Psoas muscle (tissue), 8 donors: ENCODE data around the gene RASEF. TPM values are rescaled to one million over a fixed set of nuclear protein-coding genes. Genes with fewer than 3 reads are reported as not detected.

ENCODE experiments used
- ATAC-seq, 4 donors: fragments of 200-7000 bp; cut with Tn5 transposase; one replicate each; pipeline ENCODE4 v1.9.1; 2020; ENCODE audit warnings: moderate library complexity in 3 of 4, mild to moderate bottlenecking in 2 of 4
- DNase-seq, 2 donors: peaks; one replicate each; pipeline ENCODE4 v3.0.0-alpha.2; 2020
- H3K27ac ChIP-seq: fragments of 200-600 bp; one replicate; pipeline ENCODE4 v1.8.0; 2022
- H3K27me3 ChIP-seq, 3 donors: fragments of 200-600 bp in 1 of 3; one replicate each; pipeline versions ENCODE4 v1.6.1 to v1.8.0; 2013 to 2022; ENCODE audit warnings: low read length in 2 of 3, mild to moderate bottlenecking in 2 of 3, moderate library complexity in 1 of 3; ENCODE audit not compliant: insufficient read depth in 3 of 3
- H3K36me3 ChIP-seq, 2 donors: fragments of 200-600 bp in 1 of 2; one replicate each; pipeline versions ENCODE4 v1.6.1 to v1.8.0; 2013 to 2022; ENCODE audit warnings: low read depth in 1 of 2, mild to moderate bottlenecking in 1 of 2, moderate library complexity in 1 of 2; ENCODE audit not compliant: insufficient read depth in 1 of 2
- H3K4me1 ChIP-seq: fragments of 200-600 bp; one replicate; pipeline ENCODE4 v1.8.0; 2022
- H3K4me3 ChIP-seq: fragments of 200-600 bp; one replicate; pipeline ENCODE4 v1.8.0; 2022; ENCODE audit warnings: mild to moderate bottlenecking
- H3K9me3 ChIP-seq: fragments of 200-600 bp; one replicate; pipeline ENCODE4 v1.8.0; 2022
- WGBS, 3 donors: extraction: QIAGEN DNeasy Blood & Tissue Kit; methylation state at CpG; one replicate each; pipeline versions ENCODE4 v1.1.6 to v1.1.7; 2013; 5-methylcytosine and 5-hydroxymethylcytosine counted together
- intact Hi-C, 2 donors: fragments of 100-400 bp; cut with DNase I; formaldehyde crosslinking; loops; one replicate each; pipeline versions ENCODE4 v1.11.0 to v1.14.2; 2022
- polyA plus RNA-seq, 3 donors: library from polyadenylated mRNA; stranded (reverse); fragments of 200-250 nt; gene quantifications; one replicate each; pipeline ENCODE4 v1.2.3, GENCODE V29; 2013
- total RNA-seq, 4 donors: library from RNA; stranded (reverse); fragmentation: NEBNext Ultra II Directional in 2 of 4; extraction: Animal tissue kit (Norgen Biotek cat#: 25700) in 2 of 4; gene quantifications; one replicate each; pipeline versions ENCODE4 v1.2.1 to v1.2.4, GENCODE V29; 2021 to 2023
- TF ChIP-seq, protein P1 (sequence below): fragments of 200-600 bp; IDR thresholded peaks from one replicate; pipeline ENCODE4 v1.8.0; 2022; ENCODE audit warnings: antibody characterized with exemption
- donor health status: healthy with polysubstance abuse.
- donor health status: DM: no; HTN: no; CAD: no; lungs with moderate emphysema.
- donor health status: Bipolar disorder and iron deficiency.
- donor health status: healthy.
- donor health status: DM: yes; HTN: yes; CAD: no.
- donor health status: DM: no; HTN: no; CAD: no.
- donor health status: DM: no; HTN: no; CAD: no.
- donor health status: DM: yes; HTN: yes; CAD: no.

RASEF gene
- total and polyA plus RNA-seq, 7 donors = 0.01 to 0.11 (median 0.06) TPM; not detected in 1

DNA sequence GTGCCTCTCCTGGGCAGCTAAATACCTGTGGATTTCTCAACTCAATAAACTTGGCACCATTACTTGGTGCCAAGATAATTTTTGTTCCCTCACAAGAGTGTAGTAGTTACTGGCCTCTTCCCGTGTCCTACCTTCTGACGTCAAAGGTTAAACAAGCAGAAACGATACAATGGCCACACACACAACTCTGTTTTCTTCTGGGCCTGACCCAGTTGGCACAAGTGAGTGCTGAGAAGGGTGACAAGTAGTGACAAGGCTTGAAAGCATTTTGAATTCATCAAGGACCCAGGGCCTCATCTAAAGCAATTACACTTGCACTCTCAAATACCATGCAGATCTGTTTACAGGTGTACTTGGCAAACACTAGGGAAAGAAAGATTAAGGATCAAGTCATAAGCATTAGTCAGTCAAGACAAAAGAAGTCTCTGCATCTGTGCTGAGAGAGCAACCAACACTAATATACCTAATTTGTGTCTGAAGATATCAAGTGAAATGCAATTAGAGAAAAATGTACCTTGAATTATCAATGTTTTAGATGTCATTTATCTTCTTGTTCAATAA, 30.8 kb downstream of the RASEF start:
- 33 to 53% (median 38%) methylated on average over 3 of the region's 3 CpGs for WGBS, 3 donors
- no peak for ATAC-seq
- TF ChIP-seq, protein P1, sequence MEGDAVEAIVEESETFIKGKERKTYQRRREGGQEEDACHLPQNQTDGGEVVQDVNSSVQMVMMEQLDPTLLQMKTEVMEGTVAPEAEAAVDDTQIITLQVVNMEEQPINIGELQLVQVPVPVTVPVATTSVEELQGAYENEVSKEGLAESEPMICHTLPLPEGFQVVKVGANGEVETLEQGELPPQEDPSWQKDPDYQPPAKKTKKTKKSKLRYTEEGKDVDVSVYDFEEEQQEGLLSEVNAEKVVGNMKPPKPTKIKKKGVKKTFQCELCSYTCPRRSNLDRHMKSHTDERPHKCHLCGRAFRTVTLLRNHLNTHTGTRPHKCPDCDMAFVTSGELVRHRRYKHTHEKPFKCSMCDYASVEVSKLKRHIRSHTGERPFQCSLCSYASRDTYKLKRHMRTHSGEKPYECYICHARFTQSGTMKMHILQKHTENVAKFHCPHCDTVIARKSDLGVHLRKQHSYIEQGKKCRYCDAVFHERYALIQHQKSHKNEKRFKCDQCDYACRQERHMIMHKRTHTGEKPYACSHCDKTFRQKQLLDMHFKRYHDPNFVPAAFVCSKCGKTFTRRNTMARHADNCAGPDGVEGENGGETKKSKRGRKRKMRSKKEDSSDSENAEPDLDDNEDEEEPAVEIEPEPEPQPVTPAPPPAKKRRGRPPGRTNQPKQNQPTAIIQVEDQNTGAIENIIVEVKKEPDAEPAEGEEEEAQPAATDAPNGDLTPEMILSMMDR = no peak

DNA sequence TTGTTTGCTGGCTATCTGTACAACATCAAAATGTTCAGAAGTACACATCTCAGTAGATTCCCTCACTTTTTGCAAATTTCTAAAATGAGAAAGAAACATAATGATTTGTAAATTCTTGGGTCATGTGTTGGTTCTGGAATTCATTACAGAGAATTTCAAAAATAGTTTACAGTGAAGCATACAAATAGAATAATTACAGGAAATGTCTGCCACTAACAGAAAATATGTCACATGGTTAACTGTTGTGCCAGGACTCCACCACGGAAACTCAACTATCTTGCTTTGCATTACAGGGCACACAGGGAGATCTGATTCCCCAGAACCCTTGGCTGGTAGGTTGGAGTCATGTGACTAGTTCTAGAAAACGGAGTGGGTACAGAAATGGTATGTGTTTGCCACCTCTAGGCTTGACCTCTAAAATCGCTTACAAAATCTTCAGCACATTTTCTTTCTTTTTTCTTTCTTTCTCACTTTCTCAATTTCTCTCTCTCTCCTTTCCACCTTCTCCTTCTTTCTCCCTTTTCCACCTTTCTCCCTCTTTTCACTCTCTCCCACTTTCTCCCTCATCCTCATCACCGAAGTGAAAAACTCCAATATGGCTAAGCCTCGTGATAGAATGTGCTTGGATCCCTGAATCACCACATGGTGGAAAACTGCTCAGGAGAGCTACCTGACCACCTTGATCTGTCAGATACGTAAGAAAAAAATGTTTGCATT, 32.4 kb downstream of the RASEF start:
- DNase-seq (no peak), ATAC-seq (no peak)
- TF ChIP-seq, protein P1 = no peak
- Histone ChIP-seq H3K4me1 (no peaks in the 10 kb centered on the region), H3K4me3 (no peak overlapping the region), H3K9me3 (no peaks in the 10 kb centered on the region), H3K27ac (no peak overlapping the region), H3K36me3 (no peaks in the 10 kb centered on the region), H3K27me3 (no peaks in the 10 kb centered on the region)
- intact Hi-C loops = no loop called here
- WGBS, 3 donors = 66 to 69% (median 67%) methylated on average over 6 of the region's 6 CpGs

More for the DNA sequence above, 30.8 kb downstream of the RASEF start:
- H3K4me1 ChIP-seq = no peaks in the 10 kb centered on the region
- no peak for DNase-seq
- H3K36me3 ChIP-seq = no peaks in the 10 kb centered on the region
- no peak overlapping the region for H3K4me3 ChIP-seq
- H3K27me3 ChIP-seq = no peaks in the 10 kb centered on the region
- H3K9me3 ChIP-seq = no peaks in the 10 kb centered on the region
- H3K27ac ChIP-seq = no peak overlapping the region
- intact Hi-C loops = no loop called here

DNA sequence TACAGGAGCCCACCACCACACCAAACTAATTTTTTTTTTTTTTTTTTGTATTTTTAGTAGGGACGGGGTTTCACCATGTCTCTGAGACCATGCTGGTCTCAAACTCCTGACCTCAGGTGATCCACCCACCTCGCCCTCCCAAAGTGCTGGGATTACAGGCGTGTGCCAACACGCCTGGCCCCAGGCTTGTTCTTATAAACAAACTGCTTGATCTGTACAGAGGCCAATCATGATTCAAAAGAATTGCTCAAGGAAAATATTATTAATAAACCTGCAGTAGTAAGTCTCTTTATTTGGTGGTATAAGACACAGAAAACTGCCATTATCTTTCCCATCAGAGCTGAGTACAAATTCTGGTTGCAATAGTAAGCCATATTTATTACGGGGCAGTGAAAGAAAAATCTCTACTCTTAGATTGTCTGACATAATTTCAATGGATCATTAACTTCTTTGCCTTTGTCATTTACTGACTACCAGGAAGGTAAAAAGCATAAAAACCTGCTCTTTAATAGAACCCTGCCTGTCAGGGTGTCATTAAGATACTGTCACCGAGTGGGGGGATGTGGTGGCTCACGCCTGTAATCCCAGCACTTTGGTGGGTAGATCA, 33.3 kb downstream of the RASEF start:
- Histone ChIP-seq H3K27me3 (no peaks in the 10 kb centered on the region), H3K4me3 (no peak overlapping the region), H3K27ac (no peak overlapping the region), H3K4me1 (no peaks in the 10 kb centered on the region), H3K9me3 (no peaks in the 10 kb centered on the region), H3K36me3 (no peaks in the 10 kb centered on the region)
- TF ChIP-seq, protein P1 = no peak
- DNase-seq = no peak
- ATAC-seq = no peak
- 93 to 94% (median 94%) methylated on average over 7 of the region's 7 CpGs for WGBS, 3 donors
- intact Hi-C loops = no loop called here

DNA sequence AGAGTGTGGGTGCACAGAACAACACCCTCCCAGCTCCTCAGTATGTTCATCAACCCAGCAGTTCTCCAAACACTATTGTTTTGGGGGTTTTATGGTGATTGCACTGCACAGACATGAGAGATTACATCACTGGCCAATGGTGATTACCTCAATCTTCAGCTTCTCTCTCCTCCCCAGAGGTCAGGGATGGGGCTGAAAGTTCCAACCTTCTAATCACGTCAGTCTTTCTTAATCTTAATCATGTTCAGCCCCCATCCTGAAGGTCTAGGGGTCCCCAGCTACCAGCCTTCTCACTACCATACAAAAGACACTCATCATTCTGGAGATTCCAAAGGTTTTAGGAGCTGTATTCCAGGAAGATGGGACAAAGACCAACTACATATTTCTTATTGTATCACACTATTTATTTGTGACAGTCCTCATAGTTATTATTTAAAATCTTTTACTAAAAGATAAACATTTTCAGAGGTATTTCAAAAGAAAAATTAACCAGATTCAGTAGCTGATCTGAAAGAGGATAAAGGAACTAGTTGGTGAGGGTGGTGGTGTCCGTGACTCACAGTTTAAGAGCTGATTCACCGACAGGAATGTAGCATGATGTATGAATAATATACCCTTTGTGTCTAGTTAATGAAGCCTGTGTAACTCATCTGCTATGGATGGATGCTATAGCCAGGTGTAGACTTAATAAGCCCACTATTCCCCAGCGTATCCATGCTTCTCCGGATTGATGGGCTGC, 35.6 kb downstream of the RASEF start:
- H3K9me3 ChIP-seq = no peaks in the 10 kb centered on the region
- H3K27me3 ChIP-seq = no peaks in the 10 kb centered on the region
- ATAC-seq (no peak), DNase-seq (no peak)
- 80 to 81% (median 80%) methylated on average over 5 of the region's 5 CpGs for WGBS, 3 donors
- no peaks in the 10 kb centered on the region for H3K36me3 ChIP-seq
- H3K4me3 ChIP-seq = no peak overlapping the region
- TF ChIP-seq, protein P1 = no peak
- H3K27ac ChIP-seq = no peak overlapping the region
- intact Hi-C loops = no loop called here
- H3K4me1 ChIP-seq = no peaks in the 10 kb centered on the region
